ENCODE results near the gene CDYL. TPM values are rescaled to one million over a fixed set of nuclear protein-coding genes. Genes with fewer than 3 reads are reported as not detected.

CDYL gene
- total and polyA plus RNA-seq, 4 donors, result 3.3 to 25.4 (median 11.0) TPM

GRCh38 chr6:4947716-4948115 lies 171.5 kb downstream of the CDYL start:
- H3K36me3 ChIP-seq (ENCODE audit: control insufficient read depth in 4 of 4, insufficient read depth in 3 of 4, low read depth in 1 of 4, low read length in 3 of 4), result peaks cover 2 to 16% (median 8%) of the 10 kb centered on the region in 4 donors
- DNase-seq (ENCODE audit: low spot score), result no peak
- H3K9ac ChIP-seq (ENCODE audit: low read depth in 1 of 2, low read length in 2 of 2), result no peak overlapping the region
- H3K27ac ChIP-seq (ENCODE audit: low read depth in 1 of 2, low read length in 2 of 2), result no peak overlapping the region
- H3K9me3 ChIP-seq (ENCODE audit: control insufficient read depth in 4 of 4, low read length in 3 of 4), result no peaks in the 10 kb centered on the region
- no peak overlapping the region for H3K4me3 ChIP-seq (ENCODE audit: low read depth in 1 of 3, low read length in 3 of 3)
- WGBS, result 93% methylated on average over 13 of the region's 13 CpGs
- no peak for TF ChIP-seq SP1 (IDR thresholded peaks at IDR 0.05)
- no peak for TF ChIP-seq RXRA (IDR thresholded peaks at IDR 0.05)
- TF ChIP-seq REST (IDR thresholded peaks at IDR 0.05), result no peak
- no peak for TF ChIP-seq CTCF (IDR thresholded peaks at IDR 0.05; ENCODE audit: low read depth, low read length, missing input control)
- TF ChIP-seq JUND (IDR thresholded peaks at IDR 0.05), result no peak
- no peak for TF ChIP-seq TAF1 (conservative IDR thresholded peaks at IDR 0.05)
- no peak for TF ChIP-seq MAX (IDR thresholded peaks at IDR 0.05)
- TF ChIP-seq HNF4G (IDR thresholded peaks at IDR 0.05), result no peak
- no peak for TF ChIP-seq ZBTB33 (IDR thresholded peaks at IDR 0.05)
- no peak for TF ChIP-seq FOXA2 (IDR thresholded peaks at IDR 0.05)
- no peak for TF ChIP-seq HNF4A (conservative IDR thresholded peaks at IDR 0.05)
- TF ChIP-seq EGR1 (IDR thresholded peaks at IDR 0.05; ENCODE audit: low read depth in 2 of 2), result no peak
- TF ChIP-seq ATF3 (IDR thresholded peaks at IDR 0.05), result no peak
- no peak for TF ChIP-seq NR2F2 (IDR thresholded peaks at IDR 0.05)
- no peak for TF ChIP-seq GABPA (IDR thresholded peaks at IDR 0.05 in 1 of 2, conservative IDR thresholded peaks at IDR 0.05 in 1 of 2)
- no peak for TF ChIP-seq YY1 (IDR thresholded peaks at IDR 0.05)
- TF ChIP-seq RAD21 (IDR thresholded peaks at IDR 0.05), result no peak
- TF ChIP-seq FOXA1 (IDR thresholded peaks at IDR 0.05), result no peak
- H3K27me3 ChIP-seq (ENCODE audit: control insufficient read depth in 4 of 4, insufficient read depth in 4 of 4, low read length in 3 of 4), result no peaks in the 10 kb centered on the region
- no peaks in the 10 kb centered on the region for H3K4me1 ChIP-seq (ENCODE audit: control insufficient read depth in 4 of 4, insufficient read depth in 4 of 4, low read length in 3 of 4)

All from liver (tissue), 9 donors.